GM12878 (cell line): ENCODE measurements around the gene VWA8. TPM values are rescaled to one million over a fixed set of nuclear protein-coding genes. Genes with fewer than 3 reads are reported as not detected.

Source experiments
- CTCF ChIP-seq, 3 experiments: IDR thresholded peaks in 2 of 3; conservative IDR thresholded peaks in 1 of 3; 2 replicates each; pipeline ENCODE4 v1.5.1; 2011; ENCODE audit warnings: low read depth in 3 of 3, low read length in 3 of 3, mild to moderate bottlenecking in 3 of 3, control low read depth in 2 of 3, moderate library complexity in 2 of 3, inconsistent platforms in 1 of 3, mixed read lengths in 1 of 3; ENCODE audit not compliant: control insufficient read depth in 2 of 3, insufficient read depth in 1 of 3; ENCODE audit errors: extremely low read depth in 1 of 3
- ESRRA ChIP-seq: IDR thresholded peaks from 2 replicates; pipeline ENCODE4 v1.6.1; 2012; ENCODE audit warnings: mild to moderate bottlenecking, low read length, improper control_type of control experiment
- FOS ChIP-seq: IDR thresholded peaks from 3 replicates; pipeline ENCODE4 v1.6.1; 2011; ENCODE audit warnings: borderline replicate concordance; ENCODE audit not compliant: insufficient read length; ENCODE audit errors: extremely low read depth
- HDAC2 ChIP-seq: fragments of 200-600 bp; sonication (generic); IDR thresholded peaks from 2 replicates; pipeline ENCODE4 v1.6.1; 2017
- POLR2AphosphoS2 ChIP-seq: IDR thresholded peaks from 2 replicates; pipeline ENCODE4 v1.6.1; 2011; ENCODE audit warnings: low read depth, mild to moderate bottlenecking, low read length, improper control_type of control experiment, moderate library complexity
- RCOR1 ChIP-seq: conservative IDR thresholded peaks from 2 replicates; pipeline ENCODE4 v1.6.1; 2012; ENCODE audit warnings: low read depth, low read length, improper control_type of control experiment
- REST ChIP-seq: IDR thresholded peaks from 2 replicates; pipeline ENCODE4 v1.6.1; 2012; ENCODE audit warnings: mild to moderate bottlenecking, low read depth, low read length
- SMC3 ChIP-seq: IDR thresholded peaks from 2 replicates; pipeline ENCODE4 v1.6.1; 2011; ENCODE audit warnings: low read length, improper control_type of control experiment, borderline replicate concordance
- TBL1XR1 ChIP-seq: IDR thresholded peaks from 2 replicates; pipeline ENCODE4 v1.6.1; 2012; ENCODE audit warnings: low read depth, low read length, improper control_type of control experiment
- ZBTB11 ChIP-seq: fragments of 450-650 bp; formaldehyde crosslinking; IDR thresholded peaks from 2 replicates; pipeline ENCODE4 v1.5.0; 2022; ENCODE audit warnings: mild to moderate bottlenecking, missing genetic modification characterization
- polyA plus RNA-seq, 11 experiments: library from polyadenylated mRNA; depleted of rRNA in 4 of 11; unstranded in 6 of 11; stranded (reverse) in 5 of 11; fragments of >200 nt; fragmentation: Nextera tagmentation in 4 of 11; fragmentation: Illumina TruSeq in 1 of 11; extraction: Ambion mirVana in 4 of 11; extraction: Trizol in 1 of 11; gene quantifications; 1 replicate in 1 of 11; 2 replicates in 10 of 11; pipeline versions ENCODE4 v1.2.1 to v1.2.3, GENCODE V29; 2011 to 2016; ENCODE audit warnings: inconsistent platforms in 2 of 11, missing spikeins in 2 of 11, low read depth in 1 of 11
- total RNA-seq, 4 experiments: library from RNA; depleted of rRNA in 3 of 4; stranded (reverse); fragments of >200 nt in 3 of 4; fragmentation: Illumina TruSeq in 1 of 4; extraction: Trizol in 1 of 4; gene quantifications; 2 replicates each; pipeline versions ENCODE4 v1.2.1 to v1.2.3, GENCODE V29; 2013 to 2021

The VWA8 gene
- total and polyA plus RNA-seq, 10 of the 15 experiments (the other 5 are each of a cell fraction or from before 2014, with no cell fraction given) = 3.0 to 21.8 (median 13.5) TPM

- TF ChIP-seq ZBTB11 (CRISPR knock-in tag) (no peak), TBL1XR1 (no peak), ESRRA (no peak), FOS (no peak), CTCF (IDR thresholded peaks at IDR 0.05 in 2 of 3, conservative IDR thresholded peaks at IDR 0.05 in 1 of 3; ENCODE audit: control insufficient read depth in 2 of 3, extremely low read depth in 1 of 3, insufficient read depth in 1 of 3, low read depth in 3 of 3, low read length in 3 of 3) (no peak), HDAC2 (no peak), POLR2AphosphoS2 (no peak), REST (no peak), RCOR1 (no peak), SMC3 (no peak)
Observed at GRCh38 chr13:41782086-41782485, 178.8 kb downstream of the VWA8 start (continued).
